ENCODE results near the gene SNAP25. TPM values are rescaled to one million over a fixed set of nuclear protein-coding genes. Genes with fewer than 3 reads are reported as not detected.

SNAP25 gene
- total RNA-seq, 1 donor from 2014 or later = 1.9 TPM

GRCh38 chr20:10180651-10181235 lies 37.9 kb upstream of the SNAP25 start:
- no peaks in the 10 kb centered on the region for H3K36me3 ChIP-seq
- ATAC-seq = no peak
- H3K4me3 ChIP-seq = no peak overlapping the region
- no peaks in the 10 kb centered on the region for H3K4me1 ChIP-seq
- intact Hi-C loops (cut with DNase I) = no loop called here
- H3K27me3 ChIP-seq = no peaks in the 10 kb centered on the region
- H3K27ac ChIP-seq = no peak overlapping the region
- TF ChIP-seq CTCF (IDR thresholded peaks at IDR 0.05) = no peak
- no peaks in the 10 kb centered on the region for H3K9me3 ChIP-seq
- no peak for DNase-seq

GRCh38 chr20:10185741-10186558 lies 32.7 kb upstream of the SNAP25 start:
- H3K36me3 ChIP-seq = no peaks in the 10 kb centered on the region
- no peaks in the 10 kb centered on the region for H3K9me3 ChIP-seq
- DNase-seq (no peak), ATAC-seq (peak; percentile 14)
- no peak overlapping the region for H3K27ac ChIP-seq
- no peaks in the 10 kb centered on the region for H3K27me3 ChIP-seq
- TF ChIP-seq CTCF (IDR thresholded peaks at IDR 0.05) = no peak
- intact Hi-C loops (cut with DNase I) = no loop called here
- H3K4me1 ChIP-seq = no peaks in the 10 kb centered on the region
- no peak overlapping the region for H3K4me3 ChIP-seq

- no peaks in the 10 kb centered on the region for H3K4me1 ChIP-seq
- intact Hi-C loops (cut with DNase I) = no loop called here
- H3K9me3 ChIP-seq = no peaks in the 10 kb centered on the region
- no peaks in the 10 kb centered on the region for H3K36me3 ChIP-seq
- H3K27ac ChIP-seq = no peak overlapping the region
- no peaks in the 10 kb centered on the region for H3K27me3 ChIP-seq
- no peak overlapping the region for H3K4me3 ChIP-seq
- DNase-seq (no peak), ATAC-seq (no peak)
- TF ChIP-seq CTCF (IDR thresholded peaks at IDR 0.05) = no peak
These were observed 28.2 kb upstream of the SNAP25 start for GRCh38 chr20:10190456-10190855.

GRCh38 chr20:10192171-10192570 lies 26.5 kb upstream of the SNAP25 start:
- no peaks in the 10 kb centered on the region for H3K36me3 ChIP-seq
- H3K4me3 ChIP-seq = no peak overlapping the region
- DNase-seq (no peak), ATAC-seq (no peak)
- no peak overlapping the region for H3K27ac ChIP-seq
- no peaks in the 10 kb centered on the region for H3K27me3 ChIP-seq
- intact Hi-C loops (cut with DNase I) = no loop called here
- no peaks in the 10 kb centered on the region for H3K9me3 ChIP-seq
- no peak for TF ChIP-seq CTCF (IDR thresholded peaks at IDR 0.05)
- H3K4me1 ChIP-seq = no peaks in the 10 kb centered on the region

- no peaks in the 10 kb centered on the region for H3K9me3 ChIP-seq
- no peaks in the 10 kb centered on the region for H3K36me3 ChIP-seq
- no peak overlapping the region for H3K4me3 ChIP-seq
- H3K4me1 ChIP-seq = no peaks in the 10 kb centered on the region
- H3K27ac ChIP-seq = no peak overlapping the region
- DNase-seq = no peak
- no peak for ATAC-seq
- H3K27me3 ChIP-seq = no peaks in the 10 kb centered on the region
- no peak for TF ChIP-seq CTCF (IDR thresholded peaks at IDR 0.05)
- intact Hi-C loops (cut with DNase I) = no loop called here
These were observed 24.5 kb upstream of the SNAP25 start for GRCh38 chr20:10194166-10194565.
